ENCODE measurements around the gene NUF2.
"Not testable (repeated sequence)": the region's sequence is repeated elsewhere in the genome, so short reads cannot be mapped to it uniquely, and the experiment has no call there.

NUF2 gene

GRCh38 chr1:163321311-163322305, at the start of gene NUF2:
TSS of gene NUF2 (plus strand) at chr1:163321954. CDS start at chr1:163326052, 4,098 bp downstream.
- peak; percentile 91 for DNase-seq

DNA sequence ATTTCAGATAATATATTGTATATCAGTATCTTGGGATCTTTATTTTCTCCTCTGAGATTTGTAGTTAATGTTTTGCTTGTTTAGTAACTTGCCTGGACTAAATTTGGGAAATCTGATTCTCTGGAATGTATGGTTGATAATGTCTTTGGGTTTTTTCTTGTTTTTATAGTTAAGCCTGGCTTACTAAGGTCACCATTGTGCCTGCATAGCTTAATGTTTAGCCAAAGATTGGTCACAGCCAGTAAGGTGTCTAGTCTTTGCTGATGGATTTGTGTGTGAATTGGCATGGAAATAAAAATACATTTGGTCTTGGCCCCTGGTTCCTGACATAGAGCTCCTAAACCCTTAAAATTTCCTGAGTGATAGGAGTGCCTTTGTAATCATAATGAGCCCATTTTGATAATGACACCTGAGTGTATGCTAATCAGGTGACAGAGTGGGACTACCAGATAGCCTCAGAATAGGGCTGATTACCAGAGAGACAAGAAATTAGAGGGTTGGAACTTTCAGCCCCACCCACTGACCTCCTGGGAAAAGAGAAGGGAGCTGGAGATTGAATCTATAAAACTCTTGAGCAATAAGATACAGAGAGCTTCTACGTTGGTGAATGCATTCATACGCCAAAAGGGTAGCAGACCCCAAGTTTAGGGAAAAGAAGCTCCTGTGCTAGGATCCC, 47.9 kb upstream of the NUF2 start:
- no peak for DNase-seq

DNA sequence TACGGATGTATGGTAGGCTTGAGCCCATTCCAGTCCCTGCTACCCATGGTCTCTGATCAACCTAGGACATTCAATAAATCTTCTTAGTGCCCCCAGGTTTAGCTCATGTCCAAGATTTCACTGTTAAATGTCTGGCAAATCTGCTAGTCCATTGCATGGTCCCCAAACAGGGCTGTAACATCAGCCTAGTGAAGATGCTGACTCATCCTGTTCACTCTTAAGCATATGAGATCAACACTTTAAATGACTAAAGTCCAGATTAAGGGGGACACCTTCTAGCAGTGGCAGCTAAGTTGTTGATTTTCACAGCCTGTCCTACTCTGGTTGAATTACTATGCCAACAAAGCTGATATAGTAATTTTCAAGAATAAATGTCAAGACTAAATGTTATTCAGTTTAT, 46.5 kb upstream of the NUF2 start:
- no peak for DNase-seq

DNA sequence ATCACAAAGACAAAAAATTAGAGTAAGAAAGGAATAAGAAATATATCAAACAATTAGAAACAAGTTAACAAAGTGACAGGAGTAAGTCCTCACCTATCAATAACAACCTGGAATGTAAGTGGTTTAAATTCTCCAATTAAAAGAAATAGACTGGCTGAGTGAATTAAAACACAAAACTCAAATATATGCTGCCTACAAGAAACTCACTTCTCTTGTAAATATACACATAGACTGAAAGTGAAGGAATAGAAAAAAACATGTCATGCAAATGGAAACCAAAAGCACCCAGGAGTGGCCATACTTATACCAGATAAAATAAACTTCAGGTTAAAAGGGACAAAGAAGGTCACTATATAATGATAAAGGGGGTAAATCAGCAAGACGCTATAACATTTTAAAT, 43.2 kb upstream of the NUF2 start:
- DNase-seq, result no peak

DNA sequence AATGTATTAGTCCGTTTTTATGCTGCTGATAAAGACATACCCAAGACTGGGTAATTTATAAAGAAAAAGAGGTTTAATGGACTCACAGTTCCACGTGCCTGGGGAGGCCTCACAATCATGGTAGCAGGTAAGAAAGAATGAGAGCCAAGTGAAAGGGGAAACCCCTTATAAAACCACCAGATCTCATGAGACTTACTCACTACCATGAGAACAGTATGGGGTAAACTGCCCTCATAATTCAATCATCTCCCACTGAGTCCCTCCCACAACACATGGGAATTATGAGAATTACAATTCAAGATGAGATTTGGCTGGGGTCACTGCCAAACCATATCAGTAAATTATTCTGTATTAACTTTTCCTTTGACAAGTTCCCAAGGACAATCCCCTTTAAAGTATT, 36.9 kb upstream of the NUF2 start:
- not testable (repeated sequence) for DNase-seq

GRCh38 chr1:163290025-163290640, 31.6 kb upstream of the NUF2 start:
- no peak for DNase-seq

DNA sequence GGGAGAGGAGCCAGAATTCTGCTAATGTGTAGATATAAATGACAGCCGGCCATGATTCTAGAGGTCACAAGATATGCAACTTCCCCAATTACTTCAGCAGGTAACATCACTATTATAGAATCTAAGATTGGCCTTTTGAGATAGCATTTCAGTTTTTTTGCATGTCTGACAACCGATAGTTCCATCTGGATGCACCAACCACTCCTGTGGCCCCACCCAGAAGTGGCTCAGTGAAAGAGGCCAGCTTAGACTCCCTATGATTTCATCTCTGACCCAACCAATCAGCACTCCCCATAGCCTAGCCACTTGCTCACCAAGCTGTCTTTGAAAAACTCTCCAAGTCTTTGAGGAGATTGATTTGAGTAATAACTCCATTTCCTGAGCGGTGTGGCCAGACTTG, 30.3 kb upstream of the NUF2 start:
- no peak for DNase-seq

- not testable (repeated sequence) for DNase-seq
Observed at GRCh38 chr1:163292153-163292552, 29.6 kb upstream of the NUF2 start.

DNA sequence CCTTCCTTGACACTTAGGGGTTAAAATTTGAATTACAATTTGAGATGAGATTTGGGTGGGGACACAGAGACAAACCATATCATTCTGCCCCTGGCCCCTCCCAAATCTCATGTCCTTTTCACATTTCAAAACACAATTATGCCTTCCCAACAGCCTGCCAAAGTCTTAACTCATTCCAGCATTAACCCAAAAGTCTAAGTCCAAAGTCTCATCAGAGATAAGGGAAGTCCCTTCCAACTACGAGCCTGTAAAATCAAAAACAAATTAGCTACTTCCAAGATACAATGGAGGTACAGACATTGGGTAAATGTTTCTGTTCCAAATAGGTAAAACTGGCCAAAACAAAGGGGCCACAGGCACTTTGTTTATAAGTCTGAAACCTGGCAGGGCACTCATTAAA, 28.3 kb upstream of the NUF2 start:
- DNase-seq, result not testable (repeated sequence)

GRCh38 chr1:163295949-163296348, 25.8 kb upstream of the NUF2 start:
- no peak for DNase-seq

- DNase-seq, result no peak
Observed at GRCh38 chr1:163296504-163297263, 25.1 kb upstream of the NUF2 start.

GRCh38 chr1:163298365-163298764, 23.4 kb upstream of the NUF2 start:
- DNase-seq, result no peak

DNA sequence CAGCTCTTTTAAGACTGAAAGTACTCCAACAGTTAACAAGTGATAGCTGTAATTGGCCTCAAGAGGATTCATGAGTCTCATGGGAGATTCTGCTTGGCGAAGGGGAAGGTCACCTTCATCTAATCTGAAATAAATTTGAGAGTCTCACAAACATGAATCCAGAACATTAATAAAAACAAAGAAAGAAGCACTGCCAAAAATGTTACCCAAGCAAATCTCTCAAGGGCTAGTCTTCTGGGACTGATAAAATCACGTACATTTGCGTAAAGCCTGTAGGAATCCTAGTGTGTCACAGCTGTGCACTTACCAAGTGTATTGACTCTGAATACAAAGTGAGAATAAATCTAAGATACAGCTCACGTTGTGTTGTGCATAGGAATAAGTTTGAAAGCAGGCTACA, 21.2 kb upstream of the NUF2 start:
- no peak for DNase-seq

DNA sequence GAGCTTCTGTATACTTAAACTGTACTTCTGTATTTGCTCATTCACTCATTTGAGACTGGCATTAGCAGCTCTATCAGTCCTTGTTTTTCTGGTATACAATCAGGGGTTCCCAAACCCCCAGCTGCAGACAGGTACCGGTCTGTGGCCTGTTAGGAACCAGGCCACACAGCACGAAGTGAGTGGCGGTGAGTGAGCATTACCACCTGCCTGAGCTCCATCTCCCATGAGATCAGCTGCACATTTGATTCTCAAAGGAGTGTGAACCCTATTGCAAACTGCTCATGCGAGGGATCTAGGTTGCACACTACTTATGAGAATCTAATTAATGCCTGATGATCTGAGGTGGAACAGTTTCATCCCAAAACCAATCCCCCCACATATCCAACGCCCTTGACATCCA, 18.2 kb upstream of the NUF2 start:
- DNase-seq, result no peak

GRCh38 chr1:163305441-163305840, 16.3 kb upstream of the NUF2 start:
- no peak for DNase-seq

DNA sequence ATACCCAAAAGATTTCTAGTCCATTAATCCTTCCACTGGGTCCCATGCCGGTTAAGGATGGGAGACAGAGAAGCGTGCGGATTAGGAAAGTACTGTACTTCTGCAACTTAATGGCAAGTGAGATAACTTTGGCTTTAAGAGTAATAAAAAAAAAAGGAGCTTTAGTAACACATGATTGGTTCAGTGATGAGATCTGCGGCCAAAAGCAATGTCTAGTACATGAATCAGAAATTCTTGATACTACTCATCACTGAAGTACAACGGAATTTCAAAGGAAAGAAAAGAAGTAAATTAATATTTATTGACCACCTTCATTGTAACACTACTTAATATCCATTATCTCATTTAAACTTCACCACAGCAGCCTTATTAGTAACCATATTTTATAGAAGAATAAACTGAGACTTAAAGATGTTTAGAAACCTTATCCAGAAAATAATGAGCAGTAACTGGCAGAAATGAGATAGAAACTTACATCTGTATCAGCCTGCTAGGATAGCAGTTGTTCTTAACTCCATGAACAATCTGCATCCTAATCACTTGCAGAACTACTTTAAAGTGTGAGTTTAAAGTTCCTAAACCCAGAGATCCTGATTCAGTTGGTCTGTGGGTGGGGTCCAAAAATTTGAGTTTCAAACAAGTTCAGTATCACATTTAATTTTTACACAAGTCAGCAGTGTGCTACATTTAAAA, 14.1 kb upstream of the NUF2 start:
- no peak for DNase-seq

DNA sequence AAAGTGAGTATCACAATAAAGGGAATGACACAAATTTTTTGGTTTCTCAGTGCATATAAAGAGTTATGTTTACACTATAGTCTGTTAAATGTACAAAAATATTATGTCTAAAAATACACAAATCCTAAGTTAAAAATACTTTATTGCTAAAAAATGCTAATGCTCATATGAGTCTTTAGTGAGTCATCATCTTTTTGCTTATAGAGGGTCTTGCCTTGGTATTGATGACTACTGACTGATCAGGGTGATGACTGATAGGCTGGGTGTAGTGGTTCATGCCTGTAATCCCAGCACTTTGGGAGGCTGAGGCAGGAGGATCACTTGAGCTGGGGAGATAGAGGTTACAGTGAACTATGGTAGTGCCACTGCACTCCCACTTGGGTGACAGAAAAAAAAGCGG, 12.9 kb upstream of the NUF2 start:
- no peak for DNase-seq

GRCh38 chr1:163315773-163316374, 5.9 kb upstream of the NUF2 start:
- peak; percentile 13 for DNase-seq

GRCh38 chr1:163320891-163321290, 863 bp upstream of the NUF2 start:
- DNase-seq, result no peak

GRCh38 chr1:163323339-163323738, 1.6 kb downstream of the NUF2 start:
- not testable (repeated sequence) for DNase-seq

GRCh38 chr1:163331116-163331515, 9.4 kb downstream of the NUF2 start:
- DNase-seq, result no peak

DNA sequence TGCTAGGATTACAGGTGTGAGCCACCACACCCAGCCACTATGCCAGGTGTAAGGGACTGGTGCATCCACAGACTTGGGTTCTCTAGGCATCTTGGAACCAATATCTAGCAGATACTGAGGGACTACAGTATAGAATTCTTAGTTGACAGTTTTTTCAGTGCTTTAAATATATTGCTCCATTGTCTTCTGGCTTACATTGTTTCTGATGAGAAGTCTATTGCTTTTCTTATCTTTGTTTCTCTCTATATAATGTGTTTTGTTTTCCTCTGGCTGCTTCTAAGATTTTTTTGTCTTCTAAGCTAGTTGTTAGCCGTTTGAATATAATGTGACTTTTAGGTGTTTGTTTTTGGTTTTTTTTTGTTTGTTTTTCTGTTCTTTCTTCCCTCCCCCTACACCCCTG, 13.5 kb downstream of the NUF2 start:
- no peak for DNase-seq
